SK-N-MC (cell line): ENCODE results near the gene POLD2.

Experiments
- DNase-seq: peaks from one replicate; pipeline ENCODE4 v3.0.0-alpha.2; 2011; ENCODE audit warnings: low read depth, low spot score
- H3K27ac ChIP-seq: fragments of 200-600 bp; sonication (generic); 2 replicates; pipeline ENCODE4 v1.5.1; 2016; ENCODE audit warnings: mixed run types
- H3K36me3 ChIP-seq: fragments of 200-600 bp; sonication (generic); 2 replicates; pipeline ENCODE4 v1.6.1; 2017; ENCODE audit warnings: antibody characterized with exemption, low read length, mixed read lengths; ENCODE audit not compliant: insufficient read depth
- H3K4me3 ChIP-seq: fragments of 200-600 bp; sonication (generic); 2 replicates; pipeline ENCODE4 v1.5.1; 2016
- H3K9ac ChIP-seq: fragments of 200-600 bp; sonication (generic); 2 replicates; pipeline ENCODE4 v1.8.0; 2017; ENCODE audit warnings: mixed run types, mixed read lengths; ENCODE audit not compliant: insufficient read length
- H3K9me3 ChIP-seq: fragments of 200-600 bp; sonication (generic); 2 replicates; pipeline ENCODE4 v1.6.1; 2017; ENCODE audit warnings: low read depth, mild to moderate bottlenecking, antibody characterized with exemption, low read length, moderate library complexity, mixed read lengths
- EZH2 ChIP-seq: fragments of 200-600 bp; sonication (generic); IDR thresholded peaks from one replicate; pipeline ENCODE4 v1.6.1; 2017; ENCODE audit warnings: antibody characterized with exemption
- FOXP2 ChIP-seq: optimal IDR thresholded peaks from 2 replicates; pipeline ENCODE3; 2011; ENCODE audit warnings: mild to moderate bottlenecking, moderate library complexity; ENCODE audit not compliant: insufficient read depth; ENCODE audit errors: extremely low read length, control extremely low read depth
- POLR2AphosphoS5 ChIP-seq: IDR thresholded peaks from 2 replicates; pipeline ENCODE4 v1.6.1; 2012; ENCODE audit warnings: mild to moderate bottlenecking, low read depth, low read length, borderline replicate concordance

The POLD2 gene

DNA sequence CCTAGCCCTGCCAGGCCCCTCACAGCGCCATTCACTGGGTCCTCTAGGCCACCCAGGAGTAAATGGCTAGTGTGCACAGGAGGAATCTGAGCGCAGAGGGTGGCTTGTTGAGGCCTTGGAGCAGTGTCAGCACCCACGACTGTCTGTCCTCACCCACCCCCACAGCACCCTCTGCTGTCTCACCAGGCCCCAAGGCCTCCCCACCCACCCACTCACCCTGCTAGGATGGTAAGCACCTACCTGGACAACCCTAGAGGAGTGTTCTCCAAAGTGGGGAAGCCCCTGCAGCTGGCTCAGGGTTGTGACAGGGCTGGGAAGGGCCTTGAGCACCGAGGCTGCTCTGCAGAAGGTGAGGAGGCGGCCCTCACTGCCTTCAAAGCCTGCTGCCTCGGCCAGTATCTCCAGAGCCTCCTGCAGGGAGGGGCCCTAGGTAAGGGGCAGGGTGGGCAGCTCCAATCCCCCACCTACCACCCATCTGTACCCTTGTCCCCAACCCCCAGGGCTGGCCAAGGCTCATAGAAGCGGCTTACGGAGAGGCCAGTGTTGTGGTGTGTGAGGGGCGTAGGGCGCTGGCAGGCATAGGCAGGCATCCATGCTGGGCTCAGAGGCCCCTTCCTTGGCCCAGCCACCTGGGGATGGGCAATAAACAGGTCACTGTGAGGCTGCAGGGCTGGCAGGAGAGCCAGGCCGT is 43.9 kb downstream of the POLD2 start:
- H3K9ac ChIP-seq, result no peak overlapping the region
- no peak overlapping the region for H3K27ac ChIP-seq
- H3K4me3 ChIP-seq, result no peak overlapping the region
- H3K36me3 ChIP-seq, result peaks cover 12% of the 10 kb centered on the region; the same call in 1 of the 2 replicates
- DNase-seq, result no peak
- no peaks in the 10 kb centered on the region for H3K9me3 ChIP-seq
- no peak for TF ChIP-seq EZH2

DNA sequence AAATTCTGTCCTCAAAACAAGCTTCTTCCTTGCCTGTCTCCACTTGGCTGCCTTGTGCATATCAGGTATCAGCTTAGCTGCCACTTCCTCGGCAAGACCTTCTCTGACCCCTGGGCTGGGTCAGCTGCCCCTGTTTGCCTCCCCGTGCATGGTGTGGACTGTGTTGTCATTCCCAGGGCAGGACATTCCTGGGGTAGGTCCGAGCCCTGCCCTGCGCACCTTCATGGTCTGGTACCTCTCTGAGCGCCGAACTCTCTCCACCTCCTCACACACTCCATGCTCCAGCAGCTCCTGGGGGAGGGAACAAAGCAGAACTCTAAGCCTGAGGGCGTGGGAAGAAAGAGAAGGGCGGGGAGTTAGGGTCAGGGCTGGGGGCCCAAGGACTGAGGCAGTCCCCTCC is 44.8 kb downstream of the POLD2 start:
- no peak for TF ChIP-seq EZH2
- no peak for TF ChIP-seq POLR2AphosphoS5
- TF ChIP-seq FOXP2, result no peak

DNA sequence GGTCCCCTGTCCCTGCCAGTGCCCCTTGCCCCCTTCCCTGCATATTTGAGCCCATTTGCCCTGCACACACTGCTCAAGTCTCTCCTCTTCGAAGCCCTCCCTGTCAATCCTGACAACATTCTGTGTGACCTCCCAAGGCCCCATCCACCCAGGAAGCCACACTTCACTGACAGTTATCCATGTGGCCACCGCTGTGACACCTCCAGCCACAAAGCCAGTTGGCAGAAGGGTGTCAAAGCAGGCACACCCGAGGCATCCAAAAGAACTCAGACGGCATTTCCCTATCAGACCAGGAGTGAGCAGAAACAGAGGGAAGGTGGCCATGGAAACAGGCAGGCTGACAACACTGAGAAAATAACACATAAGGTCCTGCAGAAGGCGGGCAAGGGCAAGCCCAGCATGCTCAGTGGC is 45.7 kb downstream of the POLD2 start:
- Histone ChIP-seq H3K4me3 (no peak overlapping the region), H3K9ac (no peak overlapping the region), H3K36me3 (peaks cover 12% of the 10 kb centered on the region; the same call in 1 of the 2 replicates), H3K9me3 (no peaks in the 10 kb centered on the region), H3K27ac (no peak overlapping the region)
- TF ChIP-seq EZH2 (no peak), FOXP2 (no peak), POLR2AphosphoS5 (no peak)
- DNase-seq, result no peak

More for the DNA sequence above, 44.8 kb downstream of the POLD2 start:
- H3K4me3 ChIP-seq, result no peak overlapping the region
- no peak overlapping the region for H3K27ac ChIP-seq
- H3K36me3 ChIP-seq, result peaks cover 12% of the 10 kb centered on the region; the same call in 1 of the 2 replicates
- H3K9ac ChIP-seq, result no peak overlapping the region
- DNase-seq, result no peak
- H3K9me3 ChIP-seq, result no peaks in the 10 kb centered on the region

DNA sequence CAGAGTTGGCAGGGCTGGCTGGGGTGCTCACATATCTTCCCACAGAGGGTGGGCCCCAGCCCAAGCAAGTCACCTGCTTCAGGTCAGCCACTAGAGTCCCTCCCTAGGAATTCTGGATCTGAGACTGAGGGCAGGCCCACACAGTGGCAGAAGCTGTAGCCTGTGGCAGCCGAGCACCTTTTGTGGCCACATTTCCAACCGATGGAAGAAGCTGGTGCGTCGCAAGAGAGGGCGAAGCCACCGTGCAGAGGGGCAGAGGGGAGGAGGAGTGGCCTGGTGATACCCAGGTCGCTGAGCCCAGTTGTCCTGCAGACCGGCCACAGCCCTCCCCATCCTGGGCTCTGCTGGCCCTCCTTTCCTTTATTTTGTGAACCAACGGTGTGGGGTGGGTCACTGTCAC is 46.3 kb downstream of the POLD2 start:
- Histone ChIP-seq H3K36me3 (peaks cover 12% of the 10 kb centered on the region; the same call in 1 of the 2 replicates), H3K9me3 (no peaks in the 10 kb centered on the region), H3K9ac (no peak overlapping the region), H3K27ac (no peak overlapping the region), H3K4me3 (no peak overlapping the region)
- TF ChIP-seq EZH2 (no peak), POLR2AphosphoS5 (no peak), FOXP2 (no peak)
- no peak for DNase-seq

DNA sequence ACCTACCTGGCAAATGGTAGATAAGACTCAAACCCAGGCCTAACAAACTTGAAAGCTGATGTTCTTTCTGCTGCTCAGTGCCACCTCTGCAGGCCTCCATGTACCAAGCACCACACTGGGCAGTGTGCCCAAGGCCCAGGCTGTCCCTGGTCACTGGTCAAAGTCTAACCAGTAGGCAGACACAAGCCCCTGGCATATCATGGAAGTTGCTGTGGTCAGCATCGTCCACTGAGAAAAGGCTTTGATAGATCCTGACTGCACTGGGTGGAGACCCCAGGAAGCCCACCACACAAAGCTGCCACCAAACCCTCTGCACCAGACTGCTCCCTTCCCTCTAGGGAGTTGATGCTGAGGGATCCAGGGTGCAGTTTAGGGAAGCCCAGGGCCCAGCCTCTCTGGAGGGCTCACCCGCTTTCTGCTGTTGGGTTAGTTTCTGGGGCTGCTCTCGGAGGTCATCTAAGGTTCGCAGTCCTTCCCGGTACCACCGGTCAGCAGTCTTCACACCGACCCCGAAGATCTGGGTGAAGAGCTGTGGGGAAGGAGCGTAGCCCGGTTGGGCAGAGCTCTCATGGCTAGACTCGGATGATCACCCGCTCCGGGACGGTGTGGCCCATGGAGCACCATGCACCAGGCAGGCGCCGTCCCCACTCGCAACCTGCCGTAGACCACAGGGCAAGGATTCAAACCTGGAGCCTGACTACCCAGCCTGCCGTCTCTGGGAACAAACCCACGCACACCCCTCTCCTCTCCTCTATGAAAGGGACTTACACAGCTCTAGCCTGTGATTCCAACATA is 47.0 kb downstream of the POLD2 start:
- peaks cover 12% of the 10 kb centered on the region; the same call in 1 of the 2 replicates for H3K36me3 ChIP-seq
- H3K9me3 ChIP-seq, result no peaks in the 10 kb centered on the region
- no peak for TF ChIP-seq EZH2
- TF ChIP-seq FOXP2, result no peak
- no peak for TF ChIP-seq POLR2AphosphoS5
- H3K4me3 ChIP-seq, result no peak overlapping the region
- no peak overlapping the region for H3K27ac ChIP-seq
- no peak for DNase-seq
- no peak overlapping the region for H3K9ac ChIP-seq

DNA sequence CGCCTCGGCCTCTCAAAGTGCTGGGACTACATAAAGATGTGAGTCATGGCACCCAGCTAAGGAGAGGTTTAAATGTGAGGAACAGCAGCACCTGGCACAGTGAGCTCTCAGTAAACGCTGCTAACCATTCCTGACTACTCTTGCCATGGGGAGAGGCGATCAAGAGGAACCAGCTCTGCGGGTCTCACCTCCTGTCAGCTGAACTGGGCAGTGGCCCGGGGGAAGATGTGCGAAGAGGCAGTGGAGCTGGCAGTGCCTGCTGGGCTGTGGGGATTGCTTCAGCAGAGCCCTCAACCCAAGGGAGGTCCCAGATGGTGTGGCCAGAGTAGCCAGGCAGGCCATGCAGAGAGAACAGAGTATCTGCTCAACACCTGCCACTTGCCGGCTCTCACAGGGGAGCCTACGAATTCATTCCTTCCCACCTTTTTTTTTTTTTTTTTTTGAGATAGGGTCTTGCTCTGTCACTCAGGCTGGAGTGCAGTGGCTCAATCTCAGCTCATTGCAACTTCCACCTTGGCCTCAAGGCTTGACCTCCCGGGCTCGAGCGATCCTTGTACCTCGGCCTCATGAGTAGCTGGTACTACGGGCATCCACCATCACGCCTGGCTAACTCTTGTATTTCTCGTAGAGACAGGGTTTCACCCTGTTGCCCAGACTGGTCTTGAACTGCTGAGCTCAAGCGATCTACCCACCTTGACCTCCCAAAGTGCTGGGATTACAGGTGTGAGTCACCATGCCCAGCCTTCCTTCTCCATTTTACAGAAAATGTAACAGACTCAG is 47.9 kb downstream of the POLD2 start:
- no peak overlapping the region for H3K9ac ChIP-seq
- TF ChIP-seq EZH2 (no peak), POLR2AphosphoS5 (no peak), FOXP2 (no peak)
- no peak overlapping the region for H3K27ac ChIP-seq
- H3K36me3 ChIP-seq, result peaks cover 12% of the 10 kb centered on the region; the same call in 1 of the 2 replicates
- no peak overlapping the region for H3K4me3 ChIP-seq
- H3K9me3 ChIP-seq, result no peaks in the 10 kb centered on the region
- no peak for DNase-seq

DNA sequence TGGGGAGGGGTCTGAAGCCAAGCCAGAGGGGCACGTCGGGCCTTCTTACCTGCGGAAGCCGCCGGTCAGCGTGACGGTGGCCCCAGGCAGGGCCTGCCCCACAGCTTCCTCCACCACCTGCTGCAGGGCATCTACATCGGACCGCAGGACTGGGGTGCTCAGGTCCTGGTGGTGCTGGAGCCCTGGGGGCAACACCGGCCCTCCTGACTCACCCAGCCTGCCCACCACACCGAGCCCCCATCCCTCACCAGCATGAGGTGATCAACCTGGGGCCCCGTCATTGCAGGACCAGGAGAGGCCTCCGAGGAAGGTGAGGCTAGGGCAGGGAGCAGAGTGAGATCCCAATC is 49.0 kb downstream of the POLD2 start:
- DNase-seq, result no peak
- Histone ChIP-seq H3K36me3 (peaks cover 8% of the 10 kb centered on the region; the same call in 1 of the 2 replicates), H3K4me3 (no peak overlapping the region), H3K9ac (no peak overlapping the region), H3K27ac (no peak overlapping the region), H3K9me3 (no peaks in the 10 kb centered on the region)
- TF ChIP-seq POLR2AphosphoS5 (no peak), EZH2 (no peak), FOXP2 (no peak)

DNA sequence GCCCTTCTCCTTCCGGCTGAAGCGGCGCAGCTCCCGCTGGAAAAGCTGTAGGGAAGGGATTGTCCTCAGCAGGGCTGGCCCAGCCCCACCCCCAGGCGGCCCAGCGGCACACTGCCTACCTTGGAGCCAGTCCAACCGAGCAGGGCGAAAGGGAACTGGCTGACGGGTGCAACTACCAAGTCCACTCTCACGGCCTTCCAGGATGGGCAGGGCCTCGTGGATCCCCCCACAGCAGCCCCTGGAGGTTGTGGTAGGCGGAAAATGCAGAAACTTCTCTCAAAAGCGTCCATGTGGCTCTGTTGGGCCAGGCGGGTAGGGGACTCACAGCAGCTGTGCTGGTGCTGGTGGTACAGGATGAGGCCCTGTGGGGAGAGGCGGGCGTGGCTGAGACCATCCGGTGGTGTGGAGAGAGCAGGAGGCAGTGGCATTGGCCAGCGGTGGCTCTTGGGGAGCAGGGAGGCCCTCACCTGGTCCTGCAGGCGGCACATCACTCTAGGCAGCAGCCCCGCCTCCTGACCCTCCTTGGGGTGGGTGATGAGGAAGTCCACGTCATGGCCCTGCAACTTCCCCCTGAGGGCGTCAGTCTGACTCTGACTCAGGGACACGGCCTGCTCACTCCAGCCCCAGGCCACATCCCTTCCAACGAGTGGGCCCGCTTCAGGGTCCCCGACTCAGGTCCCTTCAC is 49.5 kb downstream of the POLD2 start:
- no peak overlapping the region for H3K9ac ChIP-seq
- no peak overlapping the region for H3K4me3 ChIP-seq
- no peak for DNase-seq

More for the DNA sequence above, 49.5 kb downstream of the POLD2 start:
- Histone ChIP-seq H3K27ac (no peak overlapping the region), H3K9me3 (no peaks in the 10 kb centered on the region), H3K36me3 (peaks cover 8% of the 10 kb centered on the region; the same call in 1 of the 2 replicates)
- no peak for TF ChIP-seq POLR2AphosphoS5
- no peak for TF ChIP-seq EZH2
- TF ChIP-seq FOXP2, result no peak
